Fibroblast of mammary gland (primary cell): ENCODE data around the gene CR1.

ENCODE experiments used
- DNase-seq: peaks from one replicate; pipeline ENCODE4 v3.0.0-alpha.2; 2010; ENCODE audit warnings: low read depth
- H3K4me3 ChIP-seq: 2 replicates; pipeline ENCODE4 v1.5.1; 2011; ENCODE audit warnings: low read depth, mild to moderate bottlenecking, low read length, moderate library complexity; ENCODE audit not compliant: control insufficient read depth
- CTCF ChIP-seq: conservative IDR thresholded peaks from 2 replicates; pipeline ENCODE4 v1.5.1; 2011; ENCODE audit warnings: low read depth, low read length, inconsistent platforms; ENCODE audit not compliant: control insufficient read depth, insufficient read depth

The CR1 gene

DNA sequence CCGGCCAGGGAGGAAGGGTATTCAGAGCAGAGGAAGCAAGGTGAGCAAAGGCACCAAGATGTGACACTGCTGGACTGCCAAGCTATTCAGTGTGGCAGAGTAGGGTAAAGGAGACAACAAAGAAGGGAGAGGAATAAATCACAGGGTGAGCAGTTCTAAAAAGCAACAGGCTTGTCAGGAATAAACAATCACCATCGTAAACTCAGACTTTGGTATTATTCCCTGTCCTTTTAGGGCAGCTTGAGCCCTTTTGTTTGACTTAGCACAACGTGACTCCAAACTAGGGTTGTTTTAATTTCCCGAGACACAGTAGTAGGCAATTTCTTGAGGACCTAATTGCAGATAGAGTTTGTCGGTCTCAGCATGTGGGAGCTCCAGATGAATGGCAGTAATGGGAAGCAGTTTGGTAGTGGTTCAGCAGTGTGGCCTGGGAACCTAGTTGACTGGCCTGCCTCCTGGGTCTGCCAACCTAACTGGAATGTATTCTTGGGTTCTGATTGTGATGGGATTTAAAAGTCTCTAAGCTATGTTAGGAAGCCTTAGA lies 153.3 kb downstream of the CR1 start:
- H3K4me3 ChIP-seq: no peak overlapping the region
- TF ChIP-seq CTCF: no peak

GRCh38 chr1:207649865-207650580 lies 154.1 kb downstream of the CR1 start:
- no peak for TF ChIP-seq CTCF
- H3K4me3 ChIP-seq: no peak overlapping the region
- no peak for DNase-seq

More for the DNA sequence above, 153.3 kb downstream of the CR1 start:
- DNase-seq: no peak

- H3K4me3 ChIP-seq: no peak overlapping the region
- TF ChIP-seq CTCF: no peak
- no peak for DNase-seq
These were observed 155.6 kb downstream of the CR1 start for GRCh38 chr1:207651583-207651982.

DNA sequence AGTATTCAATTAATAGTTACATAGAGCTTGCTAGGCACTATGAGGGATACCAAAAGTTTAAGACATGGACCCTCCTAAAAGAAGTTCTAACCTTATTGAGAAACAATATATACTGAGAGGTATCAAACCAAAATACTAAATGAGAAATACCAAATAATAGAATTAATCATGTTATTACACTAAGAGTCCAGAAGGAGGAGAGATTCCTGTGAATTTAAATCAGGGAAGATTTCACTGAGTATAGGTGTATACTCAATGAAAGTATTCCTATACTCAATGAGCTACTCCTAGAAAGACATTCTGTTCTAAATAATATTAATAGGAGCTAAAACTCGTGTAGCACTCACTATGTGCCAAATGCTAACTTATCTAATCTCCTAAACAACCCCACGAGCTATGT lies 158.4 kb downstream of the CR1 start:
- TF ChIP-seq CTCF: peak; percentile 23
- H3K4me3 ChIP-seq: no peak overlapping the region
- DNase-seq: no peak

DNA sequence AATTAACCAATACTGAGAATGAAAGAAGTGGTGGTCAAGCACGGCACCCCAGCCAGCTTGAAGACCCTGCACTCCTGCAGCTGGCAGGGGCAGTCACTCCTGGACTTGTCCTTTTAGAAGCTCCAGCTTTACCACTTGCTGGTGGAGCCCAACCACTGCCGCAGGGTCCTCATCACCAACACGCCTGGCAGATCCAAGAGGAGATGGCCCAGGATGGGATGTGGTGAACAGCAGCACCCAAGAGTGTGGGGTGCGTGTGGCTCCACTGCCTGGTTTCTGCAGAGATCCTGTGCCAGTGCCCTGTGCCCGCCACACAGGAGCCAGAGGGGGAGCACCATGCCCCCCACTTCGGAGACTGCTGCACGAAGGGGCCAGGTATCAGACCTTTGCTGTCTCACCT lies 162.5 kb downstream of the CR1 start:
- no peak for DNase-seq
- TF ChIP-seq CTCF: no peak
- no peak overlapping the region for H3K4me3 ChIP-seq

GRCh38 chr1:207658904-207659485 lies 163.0 kb downstream of the CR1 start:
- no peak for DNase-seq
- TF ChIP-seq CTCF: no peak
- no peak overlapping the region for H3K4me3 ChIP-seq
